BLaER1 treated with 17β-estradiol and CSF1 and Interleukin-3, amounts not matched to agents 10 nM and 100 nM (cell line): ENCODE data around the gene MPPED2.

Experiments
- H3K27ac ChIP-seq, 11 experiments: shearing (Covaris generic); formaldehyde crosslinking; 2 replicates each; pipeline ENCODE4 v1.8.1; 2022
- H3K27me3 ChIP-seq, 11 experiments: shearing (Covaris generic); formaldehyde crosslinking; 2 replicates each; pipeline ENCODE4 v1.8.1; 2022
- H3K36me3 ChIP-seq, 11 experiments: shearing (Covaris generic); formaldehyde crosslinking; 2 replicates each; pipeline ENCODE4 v1.8.1; 2022
- H3K4me1 ChIP-seq, 10 experiments: shearing (Covaris generic); formaldehyde crosslinking; 2 replicates each; pipeline ENCODE4 v1.8.1; 2022
- H3K4me2 ChIP-seq, 11 experiments: shearing (Covaris generic); formaldehyde crosslinking; 2 replicates each; pipeline ENCODE4 v1.8.1; 2022
- H3K4me3 ChIP-seq, 10 experiments: shearing (Covaris generic); formaldehyde crosslinking; 2 replicates each; pipeline ENCODE4 v1.8.1; 2022
- H3K9ac ChIP-seq, 11 experiments: shearing (Covaris generic); formaldehyde crosslinking; 2 replicates each; pipeline ENCODE4 v1.8.1; 2022
- H3K9me3 ChIP-seq, 11 experiments: shearing (Covaris generic); formaldehyde crosslinking; replicated peaks in 1 of 11; 2 replicates each; pipeline ENCODE4 v1.8.1; 2022
- H4K20me1 ChIP-seq, 11 experiments: shearing (Covaris generic); formaldehyde crosslinking; 2 replicates each; pipeline ENCODE4 v1.8.1; 2022
- Cebpa-rat ChIP-seq, 11 experiments: shearing (Covaris generic); IDR thresholded peaks; 2 replicates each; pipeline ENCODE4 v1.8.1; 2022

MPPED2 gene

DNA sequence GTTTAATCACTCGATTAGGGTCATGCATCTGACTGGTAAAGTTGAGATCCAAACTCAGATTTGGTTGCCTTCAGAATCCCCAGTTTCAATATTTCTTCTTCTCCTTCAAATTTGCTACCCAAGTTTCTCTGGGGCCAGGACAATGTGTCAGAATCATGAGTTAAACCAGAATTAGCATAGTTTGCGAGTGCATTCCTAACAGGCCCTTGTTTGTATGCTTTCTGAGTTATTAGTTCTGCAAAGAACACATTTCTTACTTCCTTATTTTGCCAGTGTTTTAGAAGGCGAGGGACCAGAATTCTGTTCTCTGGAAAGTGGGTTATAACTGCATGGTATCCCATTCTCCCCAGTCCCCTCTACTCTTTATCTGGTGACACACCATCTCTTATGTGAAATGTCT is 151.3 kb downstream of the MPPED2 start:
- H3K27me3 ChIP-seq = no peaks in the 10 kb centered on the region
- peaks cover 0 to 32% (median 0%) of the 10 kb centered on the region in 10 experiments; a peak in 4 of 20 replicates for H3K4me1 ChIP-seq
- peak overlapping the region in 2 of 11 experiments; percentile 9 to 47; a peak in 2 of 22 replicates for H3K27ac ChIP-seq
- H3K36me3 ChIP-seq = no peaks in the 10 kb centered on the region
- H4K20me1 ChIP-seq = no peaks in the 10 kb centered on the region
- no peak overlapping the region for H3K4me3 ChIP-seq
- H3K9ac ChIP-seq = no peak overlapping the region
- TF ChIP-seq Cebpa-rat (IDR thresholded peaks at IDR 0.05) = no peak
- peaks cover 0 to 6% (median 0%) of the 10 kb centered on the region in 11 experiments; a peak in 1 of 22 replicates for H3K9me3 ChIP-seq
- peak overlapping the region in 2 of 11 experiments; percentile 43 to 76; a peak in 4 of 22 replicates for H3K4me2 ChIP-seq

DNA sequence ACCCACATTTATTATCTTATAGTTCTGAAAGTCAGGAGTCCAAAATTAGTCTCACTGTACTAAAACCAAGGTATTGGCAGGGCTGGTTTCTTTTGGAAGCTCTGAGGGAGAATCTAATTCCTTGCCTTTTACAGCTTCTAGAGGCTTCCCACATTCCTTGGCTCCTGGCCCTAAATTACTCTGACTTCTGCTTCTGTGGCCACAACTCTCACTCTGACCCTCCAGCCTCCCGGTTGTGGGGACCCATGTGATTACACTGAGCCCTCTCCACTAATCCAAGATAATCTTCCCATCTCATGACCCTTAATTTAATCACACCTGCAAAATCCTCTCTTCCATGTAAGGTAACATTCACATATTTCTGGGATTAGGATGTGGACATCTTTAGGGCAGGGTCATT is 152.3 kb downstream of the MPPED2 start:
- H3K27me3 ChIP-seq = no peaks in the 10 kb centered on the region
- peak overlapping the region in 1 of 11 experiments; percentile 28; a peak in 1 of 22 replicates for H3K27ac ChIP-seq
- no peak overlapping the region for H3K9ac ChIP-seq
- no peaks in the 10 kb centered on the region for H3K36me3 ChIP-seq
- peak overlapping the region in 2 of 11 experiments; percentile 43 to 76; a peak in 4 of 22 replicates for H3K4me2 ChIP-seq
- TF ChIP-seq Cebpa-rat (IDR thresholded peaks at IDR 0.05) = no peak
- no peak overlapping the region for H3K4me3 ChIP-seq
- no peaks in the 10 kb centered on the region for H4K20me1 ChIP-seq
- H3K4me1 ChIP-seq = peaks cover 0 to 32% (median 0%) of the 10 kb centered on the region in 10 experiments; a peak in 4 of 20 replicates
- peaks cover 0 to 6% (median 0%) of the 10 kb centered on the region in 11 experiments; a peak in 1 of 22 replicates for H3K9me3 ChIP-seq

DNA sequence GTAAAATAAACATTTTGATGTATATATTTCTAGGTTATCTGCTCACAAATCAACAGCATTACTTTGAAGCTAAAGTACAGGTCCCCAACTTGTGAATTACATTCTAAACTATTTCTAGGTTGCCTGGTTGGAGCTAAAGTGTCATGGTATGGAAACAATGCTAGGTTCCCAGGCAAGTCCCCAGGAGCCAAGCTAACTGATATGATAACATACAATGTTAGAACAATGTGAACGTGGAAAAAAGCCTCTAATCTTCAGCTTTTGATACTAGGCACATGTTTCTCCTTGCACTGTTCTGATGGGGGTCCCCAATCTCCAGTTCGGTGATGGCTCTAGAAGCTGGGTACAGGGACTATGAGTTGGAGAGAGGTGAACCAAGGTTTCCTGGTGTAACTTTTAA is 153.4 kb downstream of the MPPED2 start:
- no peak for TF ChIP-seq Cebpa-rat (IDR thresholded peaks at IDR 0.05)
- Histone ChIP-seq H3K4me1 (peaks cover 0 to 32% (median 0%) of the 10 kb centered on the region in 10 experiments; a peak in 4 of 20 replicates), H3K27ac (no peak overlapping the region), H4K20me1 (no peaks in the 10 kb centered on the region), H3K4me3 (no peak overlapping the region), H3K4me2 (no peak overlapping the region), H3K36me3 (no peaks in the 10 kb centered on the region), H3K9ac (no peak overlapping the region), H3K27me3 (no peaks in the 10 kb centered on the region), H3K9me3 (peaks cover 0 to 6% (median 0%) of the 10 kb centered on the region in 11 experiments; a peak in 1 of 22 replicates)

DNA sequence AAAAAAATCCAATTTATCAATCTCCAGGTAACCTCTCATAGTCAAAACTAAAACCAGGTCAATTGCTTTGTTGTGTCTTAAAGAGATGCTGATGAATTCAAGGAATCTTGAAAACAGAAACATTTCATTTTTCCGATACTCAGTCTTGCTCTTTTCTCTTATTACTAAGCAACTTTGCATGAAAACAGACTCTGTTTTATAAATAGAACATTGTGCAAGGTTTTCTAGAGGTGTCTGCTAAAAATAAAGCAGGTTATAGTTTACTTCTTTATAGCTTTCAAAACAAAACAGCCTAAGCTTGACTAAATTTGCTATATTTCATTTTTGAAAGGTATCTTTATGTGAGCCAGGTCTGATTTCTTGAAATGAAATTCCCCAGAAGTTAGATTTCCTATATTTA is 154.0 kb downstream of the MPPED2 start:
- H3K9me3 ChIP-seq = peaks cover 0 to 6% (median 0%) of the 10 kb centered on the region in 11 experiments; a peak in 1 of 22 replicates
- H3K27ac ChIP-seq = no peak overlapping the region
- no peak overlapping the region for H3K4me3 ChIP-seq
- TF ChIP-seq Cebpa-rat (IDR thresholded peaks at IDR 0.05) = no peak
- H3K27me3 ChIP-seq = no peaks in the 10 kb centered on the region
- no peak overlapping the region for H3K4me2 ChIP-seq
- H3K9ac ChIP-seq = no peak overlapping the region
- no peaks in the 10 kb centered on the region for H3K36me3 ChIP-seq
- no peaks in the 10 kb centered on the region for H4K20me1 ChIP-seq
- peaks cover 0 to 32% (median 0%) of the 10 kb centered on the region in 10 experiments; a peak in 4 of 20 replicates for H3K4me1 ChIP-seq

DNA sequence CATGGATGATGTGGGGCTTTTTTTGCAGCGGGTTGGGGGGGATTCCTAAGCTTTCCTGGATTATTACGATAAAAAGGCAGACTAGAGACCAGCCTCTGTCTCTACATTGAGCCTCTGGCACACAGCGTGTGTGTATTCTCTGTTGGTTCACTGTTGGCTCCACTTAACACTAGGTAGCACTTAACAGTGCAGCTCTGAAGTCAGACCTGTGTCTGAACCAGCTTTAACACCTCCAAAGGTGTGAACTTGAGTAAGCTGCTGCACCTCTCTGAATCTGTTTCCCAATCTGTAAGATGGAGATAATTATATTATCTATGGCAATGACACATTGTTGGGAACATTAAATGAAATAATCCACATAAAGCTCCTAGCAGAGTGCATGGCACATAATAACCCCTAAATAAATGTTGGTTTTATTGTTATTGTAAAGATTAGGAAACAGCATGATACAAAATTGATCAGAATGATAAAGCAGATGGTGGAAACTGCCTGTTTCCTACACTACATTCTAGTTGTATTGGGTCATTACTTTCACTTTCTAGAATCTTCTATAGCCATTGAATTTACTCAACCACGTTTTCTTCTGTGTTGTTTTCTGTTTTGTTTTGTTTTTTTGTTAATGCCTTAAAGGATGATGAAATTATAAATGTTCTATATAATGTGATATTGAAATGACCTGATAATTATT is 154.9 kb downstream of the MPPED2 start:
- no peaks in the 10 kb centered on the region for H3K36me3 ChIP-seq
- peaks cover 0 to 6% (median 0%) of the 10 kb centered on the region in 11 experiments; a peak in 1 of 22 replicates for H3K9me3 ChIP-seq
- H4K20me1 ChIP-seq = no peaks in the 10 kb centered on the region
- no peak overlapping the region for H3K4me2 ChIP-seq
- H3K27ac ChIP-seq = no peak overlapping the region
- TF ChIP-seq Cebpa-rat (IDR thresholded peaks at IDR 0.05) = no peak
- no peak overlapping the region for H3K9ac ChIP-seq
- no peak overlapping the region for H3K4me3 ChIP-seq
- peaks cover 0 to 28% (median 0%) of the 10 kb centered on the region in 10 experiments; a peak in 4 of 20 replicates for H3K4me1 ChIP-seq
- H3K27me3 ChIP-seq = no peaks in the 10 kb centered on the region

DNA sequence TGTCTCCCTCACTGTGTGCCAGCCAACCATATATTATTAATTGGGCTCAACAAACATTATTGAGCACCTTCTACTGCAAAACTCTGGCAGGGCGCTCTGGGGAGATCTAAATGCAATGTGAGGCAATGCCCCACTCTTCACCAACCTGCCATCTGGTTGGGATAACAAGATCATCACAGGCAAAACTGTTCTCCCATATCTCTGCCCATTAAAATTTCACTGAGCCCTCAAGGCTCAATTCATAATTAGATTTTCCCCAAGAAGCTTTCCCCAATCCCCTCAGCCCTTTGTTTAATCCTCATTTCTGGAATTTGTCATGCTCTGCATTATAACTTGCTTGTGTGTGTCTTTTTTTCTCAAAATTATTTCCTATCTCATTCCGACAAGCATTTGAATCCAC is 156.6 kb downstream of the MPPED2 start:
- H3K4me2 ChIP-seq = no peak overlapping the region
- no peaks in the 10 kb centered on the region for H4K20me1 ChIP-seq
- H3K27me3 ChIP-seq = no peaks in the 10 kb centered on the region
- H3K27ac ChIP-seq = no peak overlapping the region
- H3K9me3 ChIP-seq = peaks cover 0 to 6% (median 0%) of the 10 kb centered on the region in 11 experiments; a peak in 1 of 22 replicates
- TF ChIP-seq Cebpa-rat (IDR thresholded peaks at IDR 0.05) = no peak
- H3K9ac ChIP-seq = no peak overlapping the region
- no peak overlapping the region for H3K4me3 ChIP-seq
- no peaks in the 10 kb centered on the region for H3K36me3 ChIP-seq
- peaks cover 0 to 13% (median 0%) of the 10 kb centered on the region in 10 experiments; a peak in 4 of 20 replicates for H3K4me1 ChIP-seq

DNA sequence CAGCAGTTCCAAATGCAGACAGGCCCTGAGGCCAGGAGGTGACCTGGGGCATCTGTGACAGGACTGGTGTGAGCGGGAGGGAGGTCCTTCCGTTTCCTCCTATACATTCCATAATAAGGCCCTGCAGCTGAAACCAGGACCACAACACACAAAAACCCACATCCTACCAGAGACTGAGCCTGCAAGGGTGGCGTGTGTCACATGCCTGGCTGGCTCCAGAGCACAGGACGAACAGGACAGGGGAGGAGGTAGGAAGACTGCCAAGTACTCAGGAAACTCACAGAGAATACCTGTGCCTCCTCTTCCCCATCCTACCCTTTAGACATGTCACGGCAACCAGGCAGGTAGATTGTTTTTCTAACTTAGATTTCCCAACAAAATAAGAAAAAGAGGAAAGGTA is 159.4 kb downstream of the MPPED2 start:
- H3K4me1 ChIP-seq = no peaks in the 10 kb centered on the region

DNA sequence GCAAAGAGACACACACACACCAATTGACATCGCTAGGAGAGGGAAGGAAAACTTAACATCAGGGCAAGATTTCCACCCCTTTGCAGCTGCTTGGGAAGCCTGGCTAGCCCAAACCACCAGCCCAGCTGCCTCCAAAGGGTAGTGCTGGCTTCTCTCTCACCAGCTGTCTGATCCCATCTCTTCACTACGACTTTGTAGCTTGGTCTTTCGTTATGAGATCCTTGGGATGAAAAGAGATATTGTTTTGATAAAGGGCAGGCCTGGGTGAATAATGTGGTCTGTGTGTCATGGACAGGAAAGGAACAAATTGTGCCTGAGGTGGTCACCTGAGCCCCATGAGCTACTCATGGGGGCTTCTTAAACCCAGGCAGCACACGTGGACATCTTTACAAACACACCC is 161.3 kb downstream of the MPPED2 start:
- Histone ChIP-seq H3K4me1 (no peaks in the 10 kb centered on the region), H3K36me3 (no peaks in the 10 kb centered on the region), H3K9me3 (no peaks in the 10 kb centered on the region), H3K27ac (no peak overlapping the region), H3K4me2 (no peak overlapping the region), H3K4me3 (no peak overlapping the region), H3K27me3 (no peaks in the 10 kb centered on the region), H3K9ac (no peak overlapping the region), H4K20me1 (no peaks in the 10 kb centered on the region)
- no peak for TF ChIP-seq Cebpa-rat (IDR thresholded peaks at IDR 0.05)

More for the DNA sequence above, 159.4 kb downstream of the MPPED2 start:
- Histone ChIP-seq H3K9ac (no peak overlapping the region), H3K4me3 (no peak overlapping the region), H3K4me2 (no peak overlapping the region), H3K27me3 (no peaks in the 10 kb centered on the region), H3K9me3 (no peaks in the 10 kb centered on the region), H4K20me1 (no peaks in the 10 kb centered on the region), H3K36me3 (no peaks in the 10 kb centered on the region), H3K27ac (no peak overlapping the region)
- TF ChIP-seq Cebpa-rat (IDR thresholded peaks at IDR 0.05) = no peak

DNA sequence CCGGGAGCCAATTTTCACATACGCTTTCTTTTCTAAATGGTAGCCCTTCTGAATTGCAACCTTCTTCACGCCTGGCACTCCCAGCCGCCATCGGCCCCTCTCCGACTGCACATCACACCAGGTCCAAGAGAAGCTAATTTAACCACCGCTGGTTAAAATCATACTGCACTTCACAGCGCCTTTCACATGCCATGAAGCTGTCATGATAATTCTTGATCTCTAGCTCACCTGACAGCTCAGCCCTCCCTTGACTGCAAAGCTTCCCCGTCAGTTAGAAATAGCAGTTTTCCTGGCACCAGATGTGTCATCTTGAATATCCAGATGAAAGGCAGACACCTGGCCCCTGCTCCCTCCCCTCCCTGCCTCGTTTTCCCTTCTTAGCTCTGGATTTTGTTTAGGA is 161.8 kb downstream of the MPPED2 start:
- Histone ChIP-seq H4K20me1 (no peaks in the 10 kb centered on the region), H3K4me2 (no peak overlapping the region), H3K27ac (no peak overlapping the region), H3K4me3 (no peak overlapping the region), H3K9me3 (no peaks in the 10 kb centered on the region), H3K4me1 (no peaks in the 10 kb centered on the region), H3K27me3 (no peaks in the 10 kb centered on the region), H3K36me3 (no peaks in the 10 kb centered on the region), H3K9ac (no peak overlapping the region)
- no peak for TF ChIP-seq Cebpa-rat (IDR thresholded peaks at IDR 0.05)

DNA sequence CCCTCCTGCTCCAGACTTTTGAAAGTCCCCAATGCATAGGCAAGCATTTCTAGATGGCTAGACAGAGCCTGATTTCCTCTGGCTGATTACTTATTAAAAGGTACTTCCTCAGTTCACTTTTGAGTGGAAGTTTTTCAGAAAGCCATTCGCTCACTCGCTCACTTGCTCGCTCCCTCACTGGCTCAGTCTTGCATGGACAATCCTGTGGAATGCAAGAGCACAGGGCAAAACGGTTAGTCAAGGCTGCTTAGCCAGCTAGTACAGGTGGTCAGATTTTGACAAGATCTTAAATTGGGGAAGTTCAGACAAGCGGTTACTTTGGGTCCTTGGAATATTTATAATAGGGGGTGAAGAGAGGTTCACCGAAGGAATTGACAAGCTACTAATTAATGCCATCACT is 162.3 kb downstream of the MPPED2 start:
- H3K9ac ChIP-seq = no peak overlapping the region
- no peaks in the 10 kb centered on the region for H3K27me3 ChIP-seq
- no peak overlapping the region for H3K27ac ChIP-seq
- no peak for TF ChIP-seq Cebpa-rat (IDR thresholded peaks at IDR 0.05)
- no peaks in the 10 kb centered on the region for H3K36me3 ChIP-seq
- no peak overlapping the region for H3K4me3 ChIP-seq
- no peak overlapping the region for H3K4me2 ChIP-seq
- no peaks in the 10 kb centered on the region for H3K4me1 ChIP-seq
- H3K9me3 ChIP-seq = no peaks in the 10 kb centered on the region
- no peaks in the 10 kb centered on the region for H4K20me1 ChIP-seq
